ENCODE measurements around the gene EHBP1L1.

Gene EHBP1L1

GRCh38 chr11:65595543-65596281 is 19.9 kb downstream of the EHBP1L1 start, which contains the start of gene KCNK7:
Gene KCNK7 (minus strand): TSS chr11:65595800. CDS start chr11:65595772, 28 bp downstream.
- no peak for DNase-seq

- no peak for DNase-seq
These were observed 20.7 kb downstream of the EHBP1L1 start for GRCh38 chr11:65596520-65596919.

GRCh38 chr11:65598258-65598699 is 22.4 kb downstream of the EHBP1L1 start:
- DNase-seq: no peak

GRCh38 chr11:65599216-65599954 is 23.5 kb downstream of the EHBP1L1 start:
- no peak for DNase-seq

- DNase-seq: no peak
These were observed 24.0 kb downstream of the EHBP1L1 start for GRCh38 chr11:65599955-65600246.

GRCh38 chr11:65604258-65604657 is 28.4 kb downstream of the EHBP1L1 start:
- DNase-seq: peak; percentile 30 to 85

GRCh38 chr11:65606876-65607613 is 31.2 kb downstream of the EHBP1L1 start:
- no peak for DNase-seq

- DNase-seq: no peak
These were observed 32.0 kb downstream of the EHBP1L1 start for GRCh38 chr11:65607614-65608426.

GRCh38 chr11:65609229-65609628 is 33.4 kb downstream of the EHBP1L1 start:
- no peak for DNase-seq

- DNase-seq: peak in 1 of 2 experiments; percentile 32
These were observed 33.8 kb downstream of the EHBP1L1 start for GRCh38 chr11:65609665-65610064.

GRCh38 chr11:65610404-65610803 is 34.6 kb downstream of the EHBP1L1 start:
- DNase-seq: no peak

- no peak for DNase-seq
These were observed 35.3 kb downstream of the EHBP1L1 start for GRCh38 chr11:65611028-65611757.

- no peak for DNase-seq
These were observed 36.1 kb downstream of the EHBP1L1 start for GRCh38 chr11:65611758-65612603.

GRCh38 chr11:65612691-65613090 is 36.8 kb downstream of the EHBP1L1 start:
- no peak for DNase-seq

GRCh38 chr11:65613091-65613928 is 37.5 kb downstream of the EHBP1L1 start:
- no peak for DNase-seq

- DNase-seq: peak; percentile 99 to 100
These were observed 39.5 kb downstream of the EHBP1L1 start, which contains the start of gene PCNX3 for GRCh38 chr11:65615229-65615949. Gene PCNX3 (plus strand): TSS chr11:65615776. CDS start chr11:65616312, 536 bp downstream.

- DNase-seq: peak in 1 of 2 experiments; percentile 31
These were observed 40.2 kb downstream of the EHBP1L1 start for GRCh38 chr11:65615950-65616574.

GRCh38 chr11:65616575-65617001 is 40.7 kb downstream of the EHBP1L1 start:
- DNase-seq: no peak
